H1 (cell line): ENCODE measurements around the gene MYO18A. TPM values are rescaled to one million over a fixed set of nuclear protein-coding genes. Genes with fewer than 3 reads are reported as not detected.

Experiments
- CTCF ChIA-PET: fragments of 300-600 bp; sonication (Branson Sonifier 250); formaldehyde crosslinking; loops from one replicate; lab custom pipeline; 2021; ENCODE audit not compliant: partially characterized antibody; lab: Charles Lee
- POLR2A ChIA-PET: fragments of 300-600 bp; sonication (Branson Sonifier 250); formaldehyde crosslinking; loops from one replicate; lab custom pipeline; 2021; ENCODE audit warnings: inconsistent platforms; ENCODE audit not compliant: partially characterized antibody; lab: Charles Lee
- DNase-seq, 2 experiments: peaks; one replicate each; pipeline versions ENCODE4 v3.0.0 to v3.0.0-alpha.2; 2010 to 2022; ENCODE audit warnings: low spot score in 2 of 2, low read depth in 1 of 2, mixed read lengths in 1 of 2
- FAIRE-seq: peaks from 2 replicates; lab custom pipeline; 2011; peaks lifted over from hg19 to GRCh38; lab: Jason Lieb, UNC
- H2AFZ ChIP-seq: 2 replicates; pipeline ENCODE4 v1.8.1; 2012; ENCODE audit warnings: low read length, inconsistent platforms
- H2AK5ac ChIP-seq: 2 replicates; pipeline ENCODE4 v1.6.1; 2013; ENCODE audit warnings: low read depth, low read length
- H2BK120ac ChIP-seq: replicated peaks from 2 replicates; pipeline ENCODE3; 2013; ENCODE audit warnings: low read depth, low read length, inconsistent platforms
- H2BK12ac ChIP-seq: 2 replicates; pipeline ENCODE4 v1.6.1; 2013; ENCODE audit warnings: low read depth, low read length
- H2BK15ac ChIP-seq: 2 replicates; pipeline ENCODE4 v1.6.1; 2013; ENCODE audit warnings: low read length
- H2BK20ac ChIP-seq: 2 replicates; pipeline ENCODE4 v1.6.1; 2013; ENCODE audit warnings: low read length
- H2BK5ac ChIP-seq: 2 replicates; pipeline ENCODE4 v1.6.1; 2013; ENCODE audit warnings: low read depth, low read length
- H3K14ac ChIP-seq: 2 replicates; pipeline ENCODE4 v1.6.1; 2013; ENCODE audit warnings: inconsistent platforms; ENCODE audit not compliant: insufficient read length
- H3K18ac ChIP-seq: 2 replicates; pipeline ENCODE4 v1.6.1; 2013; ENCODE audit warnings: low read length; ENCODE audit errors: extremely low read depth
- H3K23ac ChIP-seq: 2 replicates; pipeline ENCODE4 v1.6.1; 2013; ENCODE audit warnings: inconsistent platforms; ENCODE audit not compliant: insufficient read length
- H3K23me2 ChIP-seq: 2 replicates; pipeline ENCODE4 v1.6.1; 2013; ENCODE audit warnings: low read depth, low read length
- H3K27ac ChIP-seq: 2 replicates; pipeline ENCODE4 v1.6.1; 2011; ENCODE audit warnings: low read depth, low read length, inconsistent platforms
- H3K27me3 ChIP-seq, 4 experiments: replicated peaks in 1 of 4; 1 replicate in 1 of 4; 2 replicates in 3 of 4; pipeline versions ENCODE4 v1.6.1 to v1.8.1; 2011 to 2013; ENCODE audit warnings: low read length in 3 of 4, mild to moderate bottlenecking in 3 of 4, inconsistent platforms in 2 of 4, mixed read lengths in 2 of 4, moderate library complexity in 1 of 4; ENCODE audit not compliant: control insufficient read depth in 3 of 4, insufficient read depth in 3 of 4; ENCODE audit errors: extremely low read depth in 1 of 4
- H3K36me3 ChIP-seq, 4 experiments: 2 replicates each; pipeline versions ENCODE4 v1.6.1 to v1.8.1; 2011 to 2013; ENCODE audit warnings: mild to moderate bottlenecking in 4 of 4, low read length in 3 of 4, moderate library complexity in 2 of 4, control low read depth in 1 of 4, inconsistent platforms in 1 of 4; ENCODE audit not compliant: insufficient read depth in 4 of 4, control insufficient read depth in 2 of 4
- H3K4ac ChIP-seq: replicated peaks from 2 replicates; pipeline ENCODE3; 2013; ENCODE audit warnings: low read length, low read depth, mixed read lengths, inconsistent platforms; ENCODE audit not compliant: insufficient read length
- H3K4me1 ChIP-seq, 4 experiments: replicated peaks in 1 of 4; 1 replicate in 1 of 4; 2 replicates in 3 of 4; pipeline versions ENCODE4 v1.6.1 to v1.8.1; 2011 to 2013; ENCODE audit warnings: low read length in 3 of 4, inconsistent platforms in 2 of 4, mixed read lengths in 1 of 4; ENCODE audit not compliant: insufficient read depth in 4 of 4, control insufficient read depth in 3 of 4
- H3K4me2 ChIP-seq, 2 experiments: 2 replicates each; pipeline versions ENCODE4 v1.6.1 to v1.8.1; 2011 to 2013; ENCODE audit warnings: low read depth in 2 of 2, low read length in 2 of 2, control low read depth in 1 of 2, inconsistent platforms in 1 of 2, mild to moderate bottlenecking in 1 of 2; ENCODE audit not compliant: insufficient read depth in 1 of 2
- H3K4me3 ChIP-seq, 4 experiments: fragments of 200-600, 300-600 bp in 1 of 4; sonication (generic), shearing (Covaris generic), sonication (Bioruptor Twin) in 1 of 4; 2 replicates each; pipeline versions ENCODE4 v1.5.1 to v1.8.1; 2011 to 2016; ENCODE audit warnings: low read length in 4 of 4, low read depth in 3 of 4, control low read depth in 2 of 4, inconsistent platforms in 2 of 4, mild to moderate bottlenecking in 2 of 4, mixed read lengths in 1 of 4, moderate library complexity in 1 of 4; ENCODE audit not compliant: insufficient read depth in 2 of 4; ENCODE audit errors: extremely low read depth in 1 of 4
- H3K56ac ChIP-seq: replicated peaks from 2 replicates; pipeline ENCODE3; 2013; ENCODE audit warnings: low read depth, mild to moderate bottlenecking, mixed read lengths, low read length, inconsistent platforms; ENCODE audit not compliant: insufficient read length
- H3K79me1 ChIP-seq: 2 replicates; pipeline ENCODE4 v1.6.1; 2013; ENCODE audit warnings: low read depth, low read length, control low read depth
- H3K79me2 ChIP-seq, 2 experiments: 2 replicates each; pipeline versions ENCODE4 v1.6.1 to v1.8.1; 2012 to 2013; ENCODE audit warnings: low read length in 2 of 2, mild to moderate bottlenecking in 2 of 2, inconsistent platforms in 1 of 2; ENCODE audit not compliant: insufficient read depth in 2 of 2, control insufficient read depth in 1 of 2
- H3K9ac ChIP-seq, 4 experiments: replicated peaks in 1 of 4; 1 replicate in 1 of 4; 2 replicates in 3 of 4; pipeline versions ENCODE4 v1.6.1 to v1.8.1; 2011 to 2013; ENCODE audit warnings: low read depth in 3 of 4, low read length in 3 of 4, control low read depth in 2 of 4, mild to moderate bottlenecking in 2 of 4, moderate library complexity in 2 of 4, inconsistent platforms in 1 of 4; ENCODE audit errors: extremely low read depth in 1 of 4
- H3K9me3 ChIP-seq, 2 experiments: 2 replicates each; pipeline versions ENCODE4 v1.6.1 to v1.8.1; 2012 to 2013; ENCODE audit warnings: mild to moderate bottlenecking in 2 of 2, moderate library complexity in 2 of 2, control low read depth in 1 of 2, inconsistent platforms in 1 of 2, low read depth in 1 of 2, low read length in 1 of 2, mixed read lengths in 1 of 2; ENCODE audit not compliant: insufficient read depth in 2 of 2
- H4K20me1 ChIP-seq, 2 experiments: replicated peaks in 1 of 2; 2 replicates each; pipeline versions ENCODE3 to v1.8.1; 2011 to 2013; ENCODE audit warnings: inconsistent platforms in 2 of 2, low read length in 2 of 2, mild to moderate bottlenecking in 1 of 2; ENCODE audit not compliant: insufficient read depth in 2 of 2, control insufficient read depth in 1 of 2
- H4K5ac ChIP-seq: 2 replicates; pipeline ENCODE4 v1.6.1; 2013; ENCODE audit warnings: low read length, low read depth, mixed read lengths, inconsistent platforms; ENCODE audit not compliant: insufficient read length
- H4K8ac ChIP-seq: 2 replicates; pipeline ENCODE4 v1.8.0; 2013; ENCODE audit warnings: mild to moderate bottlenecking, moderate library complexity, low read length, inconsistent platforms; ENCODE audit not compliant: insufficient read depth; ENCODE audit errors: extremely low read depth
- H4K91ac ChIP-seq: replicated peaks from 2 replicates; pipeline ENCODE3; 2013; ENCODE audit warnings: low read length, mixed read lengths, inconsistent platforms; ENCODE audit not compliant: insufficient read length
- ASH2L ChIP-seq: fragments of 200-600, 300-600 bp; sonication (generic); IDR thresholded peaks from one replicate; pipeline ENCODE4 v1.7.1; 2017; ENCODE audit warnings: low read length
- BACH1 ChIP-seq: IDR thresholded peaks from 2 replicates; pipeline ENCODE4 v1.6.1; 2012; ENCODE audit warnings: low read length, improper control_type of control experiment
- CHD1 ChIP-seq: IDR thresholded peaks from 2 replicates; pipeline ENCODE4 v1.6.1; 2012; ENCODE audit warnings: low read depth, low read length, improper control_type of control experiment
- E2F6 ChIP-seq: IDR thresholded peaks from 2 replicates; pipeline ENCODE4 v1.6.1; 2012; ENCODE audit warnings: inconsistent platforms
- EZH2 ChIP-seq: fragments of 200-600 bp; sonication (generic); IDR thresholded peaks from 2 replicates; pipeline ENCODE4 v1.7.1; 2012; ENCODE audit warnings: low read depth, mild to moderate bottlenecking, moderate library complexity, low read length, inconsistent platforms; ENCODE audit not compliant: severe bottlenecking
- KDM1A ChIP-seq: fragments of 200-600, 300-600 bp; sonication (generic); IDR thresholded peaks from 2 replicates; pipeline ENCODE4 v1.7.1; 2016; ENCODE audit warnings: mild to moderate bottlenecking, low read length, borderline replicate concordance
- NANOG ChIP-seq: IDR thresholded peaks from 2 replicates; pipeline ENCODE4 v1.6.1; 2011; ENCODE audit warnings: low read length, low read depth, mild to moderate bottlenecking, inconsistent platforms; ENCODE audit not compliant: insufficient read depth, poor library complexity, severe bottlenecking
- POLR2A ChIP-seq, 2 experiments: IDR thresholded peaks; 1 replicate in 1 of 2; 2 replicates in 1 of 2; pipeline ENCODE4 v1.6.1; 2011; ENCODE audit warnings: low read depth in 2 of 2, low read length in 2 of 2, mild to moderate bottlenecking in 2 of 2; ENCODE audit errors: control extremely low read depth in 1 of 2
- RFX5 ChIP-seq: IDR thresholded peaks from 2 replicates; pipeline ENCODE4 v1.6.1; 2011; ENCODE audit warnings: low read depth, low read length, improper control_type of control experiment, borderline replicate concordance
- RNF2 ChIP-seq: fragments of 200-900, 300-1000 bp; sonication (generic); IDR thresholded peaks from 2 replicates; pipeline ENCODE4 v1.7.1; 2016; ENCODE audit warnings: borderline replicate concordance, low read depth, mild to moderate bottlenecking, antibody characterized with exemption, low read length; ENCODE audit not compliant: poor library complexity, severe bottlenecking; ENCODE audit errors: missing control alignments
- SIN3A ChIP-seq, 2 experiments: IDR thresholded peaks in 1 of 2; conservative IDR thresholded peaks in 1 of 2; 2 replicates each; pipeline ENCODE4 v1.6.1; 2011 to 2012; ENCODE audit warnings: low read length in 2 of 2, improper control_type of control experiment in 1 of 2, low read depth in 1 of 2, mild to moderate bottlenecking in 1 of 2
- SP2 ChIP-seq: IDR thresholded peaks from 2 replicates; pipeline ENCODE4 v1.6.1; 2012; ENCODE audit warnings: mild to moderate bottlenecking, low read length, inconsistent platforms
- TAF7 ChIP-seq: optimal IDR thresholded peaks from 2 replicates; pipeline ENCODE3; 2011; ENCODE audit warnings: low read depth, mild to moderate bottlenecking, inconsistent platforms, low read length, moderate library complexity, borderline replicate concordance
- WGBS, 2 experiments: shearing (Covaris generic) in 1 of 2; methylation state at CpG; one replicate each; pipeline versions ENCODE4 v1.1.6 to v1.1.7; 2013 to 2015; ENCODE audit warnings: low lambda C conversion rate in 2 of 2, mixed read lengths in 2 of 2, inconsistent platforms in 1 of 2, low coverage in 1 of 2, missing lambda C conversion rate in 1 of 2; ENCODE audit not compliant: insufficient replicate concordance in 2 of 2, insufficient coverage in 1 of 2, insufficient read length in 1 of 2; ENCODE audit errors: extremely low coverage in 1 of 2, missing lambda C conversion rate in 1 of 2; 5-methylcytosine and 5-hydroxymethylcytosine counted together
- polyA plus RNA-seq, 7 experiments: library from polyadenylated mRNA; depleted of rRNA in 3 of 7; stranded (reverse) in 5 of 7; unstranded in 2 of 7; fragments of >200 nt in 5 of 7; fragments of 200-250 nt in 2 of 7; gene quantifications; 1 replicate in 5 of 7; 2 replicates in 1 of 7; 4 replicates in 1 of 7; pipeline versions ENCODE4 v1.2.1 to v1.2.3, GENCODE V29; 2011 to 2013; ENCODE audit warnings: missing spikeins in 2 of 7, mixed read lengths in 2 of 7
- total RNA-seq: library from RNA; stranded (reverse); fragmentation: NEBNext Ultra II Directional; extraction: Animal tissue kit (Norgen Biotek cat#: 25700); gene quantifications from 2 replicates; pipeline ENCODE4 v1.2.1, GENCODE V29; 2021

The MYO18A gene
- total and polyA plus RNA-seq, 2 of the 8 experiments (the other 6 are each of a cell fraction or from before 2014, with no cell fraction given), result 7.6 to 43.8 TPM

DNA sequence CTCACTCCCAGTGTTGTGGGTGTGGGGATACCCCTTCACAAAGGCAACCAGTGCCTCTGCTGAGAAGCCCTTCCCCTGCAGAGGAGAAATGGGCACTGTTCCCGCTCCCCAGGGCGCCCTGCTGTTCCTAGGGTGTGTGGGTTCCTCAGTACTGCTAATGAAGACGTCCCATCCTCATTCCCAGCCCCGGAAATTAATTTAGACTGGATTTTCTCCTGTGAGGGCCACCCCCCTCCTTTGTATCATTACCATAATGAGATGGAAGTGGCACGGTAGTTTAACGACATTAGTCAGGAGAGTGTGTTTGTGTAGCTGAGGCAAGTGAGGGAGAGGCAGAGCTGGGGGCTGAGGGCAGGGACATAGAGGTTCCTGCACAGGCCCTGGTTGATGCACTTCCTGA is 84.1 kb downstream of the MYO18A start:
- no peak overlapping the region for H4K8ac ChIP-seq
- no peaks in the 10 kb centered on the region for H3K27me3 ChIP-seq
- no peak overlapping the region for H3K23ac ChIP-seq
- H3K4me3 ChIP-seq, result no peak overlapping the region
- no peak overlapping the region for H2BK5ac ChIP-seq
- H4K91ac ChIP-seq, result no peak overlapping the region
- H3K4ac ChIP-seq, result no peak overlapping the region
- H2BK20ac ChIP-seq, result no peak overlapping the region
- H2BK15ac ChIP-seq, result no peak overlapping the region
- peaks cover 0 to 2% of the 10 kb centered on the region in 2 experiments for H4K20me1 ChIP-seq
- no peaks in the 10 kb centered on the region; the same call in 1 of the 2 replicates for H3K23me2 ChIP-seq
- H2AK5ac ChIP-seq, result no peak overlapping the region
- H2AFZ ChIP-seq, result no peak overlapping the region
- no peak overlapping the region for H4K5ac ChIP-seq
- no peaks in the 10 kb centered on the region for H3K9me3 ChIP-seq
- no peak overlapping the region for H3K9ac ChIP-seq
- WGBS, 2 experiments, result 90% methylated on average over 6 of the region's 6 CpGs; no CpG with 5 or more reads in 1 of the 2 experiments
- CTCF ChIA-PET, result interaction anchor here (1.9 kb wide), 1 partner anchor 128 kb away, joined by 5 read pairs; no protein-coding TSS in a partner anchor
- no peak overlapping the region for H3K4me2 ChIP-seq
- H2BK12ac ChIP-seq, result no peak overlapping the region
- POLR2A ChIA-PET, result no interaction called here
- DNase-seq (no peak), FAIRE-seq (no peak)
- no peak overlapping the region for H3K18ac ChIP-seq
- no peak overlapping the region for H3K14ac ChIP-seq
- H3K79me2 ChIP-seq, result no peaks in the 10 kb centered on the region
- H3K79me1 ChIP-seq, result no peaks in the 10 kb centered on the region
- H3K56ac ChIP-seq, result no peak overlapping the region
- H2BK120ac ChIP-seq, result no peak overlapping the region
- H3K36me3 ChIP-seq, result peaks cover 3 to 35% (median 15%) of the 10 kb centered on the region in 4 experiments; a peak in 6 of 8 replicates
- H3K4me1 ChIP-seq, result peaks cover 0 to 7% (median 3%) of the 10 kb centered on the region in 4 experiments; a peak in 3 of 7 replicates
- no peak overlapping the region for H3K27ac ChIP-seq
- no peak for TF ChIP-seq E2F6
- no peak for TF ChIP-seq CHD1
- TF ChIP-seq POLR2A (IDR thresholded peaks at IDR 0.05; ENCODE audit: control extremely low read depth in 1 of 2, low read depth in 2 of 2, low read length in 2 of 2), result no peak
- TF ChIP-seq NANOG, result no peak
- TF ChIP-seq SP2, result no peak
- TF ChIP-seq KDM1A, result no peak
- TF ChIP-seq ASH2L, result no peak
- no peak for TF ChIP-seq RFX5
- TF ChIP-seq RNF2, result no peak
- no peak for TF ChIP-seq BACH1
- TF ChIP-seq SIN3A (conservative IDR thresholded peaks at IDR 0.05 in 1 of 2, IDR thresholded peaks at IDR 0.05 in 1 of 2; ENCODE audit: low read depth in 1 of 2, low read length in 2 of 2), result no peak
- TF ChIP-seq TAF7, result no peak
- TF ChIP-seq EZH2, result no peak
